BLaER1 (cell line): ENCODE measurements around the gene SDR42E2.

Experiments used
- H3K27ac ChIP-seq: shearing (Covaris generic); formaldehyde crosslinking; 2 replicates; pipeline ENCODE4 v1.8.1; 2022
- H3K27me3 ChIP-seq: shearing (Covaris generic); formaldehyde crosslinking; 2 replicates; pipeline ENCODE4 v1.8.1; 2022
- H3K36me3 ChIP-seq: shearing (Covaris generic); formaldehyde crosslinking; 2 replicates; pipeline ENCODE4 v1.8.1; 2022
- H3K4me1 ChIP-seq: shearing (Covaris generic); formaldehyde crosslinking; 2 replicates; pipeline ENCODE4 v1.8.1; 2022
- H3K4me2 ChIP-seq: shearing (Covaris generic); formaldehyde crosslinking; 2 replicates; pipeline ENCODE4 v1.8.1; 2022
- H3K4me3 ChIP-seq: shearing (Covaris generic); formaldehyde crosslinking; 2 replicates; pipeline ENCODE4 v1.8.1; 2022
- H3K9ac ChIP-seq: shearing (Covaris generic); formaldehyde crosslinking; 2 replicates; pipeline ENCODE4 v1.8.1; 2022
- H3K9me3 ChIP-seq: shearing (Covaris generic); formaldehyde crosslinking; 2 replicates; pipeline ENCODE4 v1.8.1; 2022
- H4K20me1 ChIP-seq: shearing (Covaris generic); formaldehyde crosslinking; 2 replicates; pipeline ENCODE4 v1.8.1; 2022
- Cebpa-rat ChIP-seq: shearing (Covaris generic); IDR thresholded peaks from 2 replicates; pipeline ENCODE4 v1.8.1; 2022

SDR42E2 gene

GRCh38 chr16:22219389-22220068 lies 57.2 kb downstream of the SDR42E2 start:
- H4K20me1 ChIP-seq: no peaks in the 10 kb centered on the region
- peaks cover 80% of the 10 kb centered on the region for H3K4me1 ChIP-seq
- no peak overlapping the region for H3K4me3 ChIP-seq
- peak overlapping the region; percentile 46; the same call in 1 of the 2 replicates for H3K9ac ChIP-seq
- H3K4me2 ChIP-seq: peak overlapping the region; percentile 92
- no peak for TF ChIP-seq Cebpa-rat
- peak overlapping the region; percentile 91 for H3K27ac ChIP-seq
- peaks cover 30% of the 10 kb centered on the region for H3K36me3 ChIP-seq
- no peaks in the 10 kb centered on the region for H3K27me3 ChIP-seq
- H3K9me3 ChIP-seq: peaks cover 5% of the 10 kb centered on the region; the same call in 1 of the 2 replicates

DNA sequence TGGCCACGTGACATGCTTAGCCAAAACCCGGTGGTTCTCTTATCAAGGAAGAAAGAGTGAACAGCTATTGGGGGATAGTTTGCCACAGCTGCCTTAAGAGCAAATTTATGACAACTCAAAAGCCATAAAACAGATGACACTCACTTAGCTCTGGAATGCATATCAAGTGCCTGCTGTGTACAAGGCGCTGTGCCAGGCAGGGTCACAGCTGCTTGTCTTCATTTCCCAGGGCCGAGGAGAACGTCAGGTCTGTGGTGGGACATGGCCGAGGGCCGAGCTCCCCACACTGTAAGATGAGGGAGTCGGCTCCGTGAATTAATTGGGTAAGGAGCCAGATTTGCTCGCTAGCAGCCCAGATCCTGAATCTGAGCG lies 57.7 kb downstream of the SDR42E2 start:
- Histone ChIP-seq H3K27ac (peak overlapping the region; percentile 91), H3K27me3 (no peaks in the 10 kb centered on the region), H3K4me1 (peaks cover 74% of the 10 kb centered on the region), H3K4me3 (no peak overlapping the region), H3K9ac (peak overlapping the region; percentile 46; the same call in 1 of the 2 replicates), H3K9me3 (no peaks in the 10 kb centered on the region), H3K4me2 (peak overlapping the region; percentile 92), H4K20me1 (peaks cover 1% of the 10 kb centered on the region; the same call in 1 of the 2 replicates), H3K36me3 (peaks cover 28% of the 10 kb centered on the region)
- TF ChIP-seq Cebpa-rat: no peak

DNA sequence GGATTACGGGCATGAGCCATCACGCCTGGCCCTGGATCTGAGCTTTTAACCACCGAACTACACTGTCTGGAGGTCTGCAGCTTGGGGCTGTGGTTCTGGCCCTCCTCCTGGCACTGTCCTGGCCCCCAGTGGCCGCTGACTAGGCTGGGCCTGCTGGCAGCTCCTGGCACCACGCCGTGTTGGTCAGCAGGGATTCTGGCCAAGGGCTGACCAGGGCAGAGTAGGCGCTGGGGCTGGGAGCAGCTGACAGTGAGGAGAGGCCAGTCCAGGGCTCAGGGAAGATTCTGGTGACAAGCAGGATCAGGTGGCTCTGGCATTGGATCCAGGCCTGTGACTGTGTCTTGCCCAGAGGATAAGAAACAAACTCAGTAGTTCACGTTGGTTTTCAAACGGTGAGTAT lies 58.4 kb downstream of the SDR42E2 start:
- peaks cover 8% of the 10 kb centered on the region; the same call in 1 of the 2 replicates for H4K20me1 ChIP-seq
- peak overlapping the region; percentile 30; the same call in 1 of the 2 replicates for H3K9ac ChIP-seq
- no peaks in the 10 kb centered on the region for H3K9me3 ChIP-seq
- peak overlapping the region; percentile 91 for H3K27ac ChIP-seq
- H3K4me2 ChIP-seq: peak overlapping the region; percentile 92
- H3K27me3 ChIP-seq: no peaks in the 10 kb centered on the region
- H3K4me1 ChIP-seq: peaks cover 68% of the 10 kb centered on the region
- no peak for TF ChIP-seq Cebpa-rat
- peaks cover 31% of the 10 kb centered on the region for H3K36me3 ChIP-seq
- no peak overlapping the region for H3K4me3 ChIP-seq

- Histone ChIP-seq H3K27ac (peak overlapping the region; percentile 43; the same call in 1 of the 2 replicates), H3K4me3 (no peak overlapping the region), H4K20me1 (peaks cover 12% of the 10 kb centered on the region; the same call in 1 of the 2 replicates), H3K4me2 (no peak overlapping the region), H3K9ac (no peak overlapping the region), H3K36me3 (peaks cover 41% of the 10 kb centered on the region), H3K27me3 (no peaks in the 10 kb centered on the region), H3K4me1 (peaks cover 55% of the 10 kb centered on the region), H3K9me3 (no peaks in the 10 kb centered on the region)
- no peak for TF ChIP-seq Cebpa-rat
These were observed 59.7 kb downstream of the SDR42E2 start for GRCh38 chr16:22222006-22222405.

GRCh38 chr16:22222998-22223397 lies 60.7 kb downstream of the SDR42E2 start:
- no peaks in the 10 kb centered on the region for H3K27me3 ChIP-seq
- H3K4me3 ChIP-seq: no peak overlapping the region
- H3K4me1 ChIP-seq: peaks cover 45% of the 10 kb centered on the region
- H3K27ac ChIP-seq: no peak overlapping the region
- H3K36me3 ChIP-seq: peaks cover 51% of the 10 kb centered on the region
- H3K9me3 ChIP-seq: no peaks in the 10 kb centered on the region
- TF ChIP-seq Cebpa-rat: no peak
- H4K20me1 ChIP-seq: peaks cover 12% of the 10 kb centered on the region; the same call in 1 of the 2 replicates
- H3K4me2 ChIP-seq: no peak overlapping the region
- no peak overlapping the region for H3K9ac ChIP-seq

DNA sequence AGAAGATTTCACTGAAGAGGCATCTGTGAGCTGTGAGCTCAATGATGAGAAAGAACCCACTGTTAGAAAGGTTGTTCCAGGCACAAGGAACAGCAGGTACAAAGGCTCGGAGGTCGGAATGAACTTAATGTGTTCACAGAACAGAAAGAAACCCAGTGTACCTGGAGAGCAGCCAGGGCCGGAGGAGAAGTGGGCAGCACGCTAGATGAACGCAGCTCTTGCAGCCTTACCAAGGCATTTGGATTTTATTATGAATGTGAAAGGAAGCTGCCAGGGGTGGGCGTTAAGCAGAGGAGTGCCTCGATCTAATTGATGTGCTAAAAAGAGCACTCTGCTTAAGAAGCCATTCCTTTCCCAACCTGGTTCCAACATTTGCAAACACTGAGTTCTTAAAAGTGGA lies 62.8 kb downstream of the SDR42E2 start:
- Histone ChIP-seq H3K36me3 (peaks cover 65% of the 10 kb centered on the region), H4K20me1 (peaks cover 12% of the 10 kb centered on the region; the same call in 1 of the 2 replicates), H3K9me3 (no peaks in the 10 kb centered on the region), H3K27ac (no peak overlapping the region), H3K4me2 (no peak overlapping the region), H3K4me1 (peaks cover 37% of the 10 kb centered on the region), H3K4me3 (no peak overlapping the region), H3K9ac (no peak overlapping the region), H3K27me3 (no peaks in the 10 kb centered on the region)
- TF ChIP-seq Cebpa-rat: no peak

DNA sequence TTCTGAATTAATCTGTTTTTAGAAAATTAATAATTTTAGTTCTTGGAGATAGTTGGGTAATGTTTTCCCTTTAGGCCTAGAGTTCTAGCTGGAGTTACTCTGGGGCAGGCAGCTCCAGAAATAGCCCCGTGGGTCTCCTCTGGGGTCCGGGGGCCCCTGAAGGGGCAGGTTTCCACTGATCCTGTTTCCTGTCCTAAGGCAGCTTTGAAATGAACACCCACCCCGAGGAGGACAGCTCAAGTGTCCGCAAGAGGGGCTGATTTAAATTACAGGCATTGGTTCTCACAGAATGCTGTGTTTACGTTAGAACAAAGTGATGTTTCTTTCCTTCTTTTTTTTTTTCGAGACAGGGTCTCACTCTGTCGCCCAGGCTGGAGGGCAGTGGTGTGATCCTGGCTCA lies 67.6 kb downstream of the SDR42E2 start:
- peak overlapping the region; percentile 62; the same call in 1 of the 2 replicates for H3K27ac ChIP-seq
- TF ChIP-seq Cebpa-rat: no peak
- H3K36me3 ChIP-seq: peaks cover 98% of the 10 kb centered on the region
- H3K4me2 ChIP-seq: peak overlapping the region; percentile 37; the same call in 1 of the 2 replicates
- H3K9ac ChIP-seq: peak overlapping the region; percentile 39; the same call in 1 of the 2 replicates
- H3K9me3 ChIP-seq: no peaks in the 10 kb centered on the region
- H3K4me3 ChIP-seq: no peak overlapping the region
- H3K4me1 ChIP-seq: peaks cover 29% of the 10 kb centered on the region
- H3K27me3 ChIP-seq: no peaks in the 10 kb centered on the region
- peaks cover 12% of the 10 kb centered on the region; the same call in 1 of the 2 replicates for H4K20me1 ChIP-seq

DNA sequence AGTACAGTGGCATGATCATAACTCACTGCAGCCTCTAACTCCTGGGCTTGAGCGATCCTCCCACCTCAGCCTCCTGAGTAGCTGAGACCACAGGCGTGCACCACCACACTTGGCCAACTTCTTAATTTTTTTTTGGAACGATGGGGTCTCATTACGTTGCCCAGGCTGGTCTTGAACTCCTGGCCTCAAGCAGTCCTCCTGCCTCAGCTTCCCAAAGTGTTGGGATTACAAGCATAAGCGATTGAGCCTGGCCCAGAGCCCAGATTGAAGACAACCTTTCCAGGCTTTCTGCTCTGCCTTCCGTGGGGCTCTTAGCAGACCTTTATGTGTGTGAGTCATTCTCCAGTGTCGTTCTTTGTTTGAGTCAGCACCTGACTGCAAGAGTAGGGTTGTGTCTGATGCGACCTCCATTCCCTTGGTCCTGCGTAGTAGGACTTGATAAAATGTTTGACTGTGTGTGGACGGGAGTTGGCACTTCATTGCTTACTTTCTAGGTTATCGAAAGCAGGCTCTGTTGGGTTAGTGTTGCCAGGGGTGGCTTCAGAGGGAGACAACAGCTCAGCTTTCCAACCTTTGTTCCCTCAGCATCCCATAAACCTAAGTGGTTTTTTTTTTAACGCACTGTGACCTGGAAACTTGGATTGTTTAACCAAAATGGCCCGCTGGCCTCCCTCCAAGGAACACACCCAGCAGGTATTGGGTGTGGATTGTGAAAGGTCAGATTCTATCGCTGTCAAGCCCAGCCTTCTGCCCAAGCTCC lies 70.2 kb downstream of the SDR42E2 start:
- Histone ChIP-seq H3K27ac (no peak overlapping the region; the same call in 1 of the 2 replicates), H3K9ac (no peak overlapping the region), H3K36me3 (peaks cover 96% of the 10 kb centered on the region), H3K4me1 (peaks cover 29% of the 10 kb centered on the region), H3K27me3 (no peaks in the 10 kb centered on the region), H3K9me3 (no peaks in the 10 kb centered on the region), H4K20me1 (no peaks in the 10 kb centered on the region), H3K4me3 (no peak overlapping the region), H3K4me2 (no peak overlapping the region)
- TF ChIP-seq Cebpa-rat: no peak

DNA sequence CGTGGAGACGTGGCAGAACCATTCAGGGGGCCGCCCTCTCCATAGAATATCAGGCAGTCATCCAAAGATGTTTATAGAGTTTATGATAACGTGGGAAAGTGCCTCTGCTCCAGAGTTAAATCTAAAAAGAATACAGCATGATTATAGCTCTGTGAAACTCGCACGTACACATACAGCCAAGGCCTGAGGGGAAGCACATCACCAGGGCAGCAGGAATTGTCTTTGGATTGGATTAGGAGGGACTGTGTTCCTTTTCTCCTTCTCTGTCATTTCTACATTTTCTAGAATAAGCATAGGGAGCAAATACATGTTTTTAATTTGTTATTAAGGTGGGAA lies 70.7 kb downstream of the SDR42E2 start:
- no peaks in the 10 kb centered on the region for H3K9me3 ChIP-seq
- H3K4me3 ChIP-seq: no peak overlapping the region
- H3K4me1 ChIP-seq: peaks cover 31% of the 10 kb centered on the region
- H3K4me2 ChIP-seq: no peak overlapping the region
- no peaks in the 10 kb centered on the region for H4K20me1 ChIP-seq
- no peak overlapping the region; the same call in 1 of the 2 replicates for H3K27ac ChIP-seq
- H3K9ac ChIP-seq: no peak overlapping the region
- no peaks in the 10 kb centered on the region for H3K27me3 ChIP-seq
- peaks cover 96% of the 10 kb centered on the region for H3K36me3 ChIP-seq
- no peak for TF ChIP-seq Cebpa-rat
